GM21786 (cell line): ENCODE measurements around the gene SASS6.
A peak's percentile ranks its signal among the peaks of the same experiment; 100 is the strongest.
"Not testable (repeated sequence)": the region's sequence is repeated elsewhere in the genome, so short reads cannot be mapped to it uniquely, and the experiment has no call there.

Experiments used
- ATAC-seq: cut with Tn5 transposase; IDR thresholded peaks from one replicate; pipeline ENCODE4 v1.9.1; 2021; ENCODE audit not compliant: unreplicated experiment

Gene SASS6

GRCh38 chr1:100050139-100050538, 82.6 kb downstream of the SASS6 start:
- no peak for ATAC-seq

DNA sequence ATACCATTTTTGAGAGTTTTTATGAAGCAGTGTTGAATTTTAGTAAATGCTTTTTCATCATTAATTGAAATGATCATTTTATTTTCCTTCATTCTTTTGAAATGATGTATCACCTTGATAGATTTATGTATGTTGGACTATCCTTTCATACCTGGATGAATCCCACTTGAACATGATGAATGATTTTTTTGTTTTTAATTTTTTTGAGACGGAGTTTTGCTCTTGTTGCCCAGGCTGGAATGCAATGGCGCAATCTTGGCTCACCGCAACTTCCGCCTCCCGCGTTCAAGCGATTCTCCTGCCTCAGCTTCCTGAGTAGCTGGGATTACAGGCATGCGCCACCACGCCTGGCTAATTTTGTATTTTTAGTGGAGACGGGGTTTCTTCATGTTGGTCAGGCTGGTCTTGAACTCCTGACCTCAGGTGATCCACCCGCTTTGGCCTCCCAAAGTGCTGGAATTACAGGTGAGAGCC, 85.5 kb downstream of the SASS6 start:
- ATAC-seq, result not testable (repeated sequence)

- ATAC-seq, result no peak
Observed at GRCh38 chr1:100045206-100045605, 87.5 kb downstream of the SASS6 start.

DNA sequence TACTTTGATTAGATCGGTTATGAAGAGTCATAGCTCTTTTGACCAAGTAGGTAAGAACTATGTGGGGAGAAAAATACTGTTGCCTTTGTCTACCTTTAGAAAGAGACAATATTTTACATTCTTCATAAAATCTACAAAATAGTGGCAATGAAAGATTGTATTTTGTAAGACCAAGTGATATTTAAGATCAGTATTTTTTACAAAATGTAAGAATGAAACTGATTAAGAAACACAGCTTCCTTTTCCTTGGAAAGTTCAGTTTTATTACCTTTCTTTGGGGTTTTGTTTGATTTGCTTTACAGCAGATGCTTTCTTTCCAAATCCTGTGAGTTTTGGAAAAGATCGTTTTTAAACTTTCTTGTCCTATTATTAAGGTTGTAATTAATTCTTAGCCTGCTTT, 93.1 kb downstream of the SASS6 start:
- no peak for ATAC-seq

DNA sequence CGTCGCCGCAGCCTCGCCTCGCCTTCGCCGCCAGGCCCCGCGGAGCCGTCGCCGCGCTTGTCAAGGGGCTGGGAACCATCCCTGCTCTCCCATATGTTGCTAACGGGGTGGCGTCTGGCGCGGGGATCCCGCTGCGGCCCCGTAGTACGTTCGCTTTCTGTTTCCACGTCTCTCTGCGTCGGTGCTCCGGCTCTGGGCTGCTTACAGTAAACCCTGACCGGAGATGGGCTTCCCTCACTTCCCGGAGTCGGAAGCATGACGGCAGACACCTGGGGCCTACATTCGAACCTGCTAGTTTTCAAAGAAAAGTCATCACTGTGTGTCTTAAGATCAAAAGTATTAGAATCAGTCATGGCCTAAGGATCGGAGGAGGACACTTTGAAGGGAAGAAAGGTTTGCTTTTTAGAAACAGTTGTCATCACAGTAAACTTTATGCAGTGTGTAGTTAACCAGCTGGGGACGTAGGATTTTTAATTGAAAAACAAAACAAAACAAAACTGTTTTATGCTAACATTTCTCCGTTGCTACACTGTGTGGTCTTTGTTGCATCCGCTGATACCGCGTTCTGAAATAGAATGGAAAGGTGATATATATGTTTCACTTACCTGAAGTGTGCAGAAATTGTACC, 94.0 kb downstream of the SASS6 start:
- peak; percentile 44 for ATAC-seq

GRCh38 chr1:100037927-100038659, 94.6 kb downstream of the SASS6 start:
- ATAC-seq, result peak; percentile 83

- no peak for ATAC-seq
Observed at GRCh38 chr1:100037656-100037926, 95.1 kb downstream of the SASS6 start.

DNA sequence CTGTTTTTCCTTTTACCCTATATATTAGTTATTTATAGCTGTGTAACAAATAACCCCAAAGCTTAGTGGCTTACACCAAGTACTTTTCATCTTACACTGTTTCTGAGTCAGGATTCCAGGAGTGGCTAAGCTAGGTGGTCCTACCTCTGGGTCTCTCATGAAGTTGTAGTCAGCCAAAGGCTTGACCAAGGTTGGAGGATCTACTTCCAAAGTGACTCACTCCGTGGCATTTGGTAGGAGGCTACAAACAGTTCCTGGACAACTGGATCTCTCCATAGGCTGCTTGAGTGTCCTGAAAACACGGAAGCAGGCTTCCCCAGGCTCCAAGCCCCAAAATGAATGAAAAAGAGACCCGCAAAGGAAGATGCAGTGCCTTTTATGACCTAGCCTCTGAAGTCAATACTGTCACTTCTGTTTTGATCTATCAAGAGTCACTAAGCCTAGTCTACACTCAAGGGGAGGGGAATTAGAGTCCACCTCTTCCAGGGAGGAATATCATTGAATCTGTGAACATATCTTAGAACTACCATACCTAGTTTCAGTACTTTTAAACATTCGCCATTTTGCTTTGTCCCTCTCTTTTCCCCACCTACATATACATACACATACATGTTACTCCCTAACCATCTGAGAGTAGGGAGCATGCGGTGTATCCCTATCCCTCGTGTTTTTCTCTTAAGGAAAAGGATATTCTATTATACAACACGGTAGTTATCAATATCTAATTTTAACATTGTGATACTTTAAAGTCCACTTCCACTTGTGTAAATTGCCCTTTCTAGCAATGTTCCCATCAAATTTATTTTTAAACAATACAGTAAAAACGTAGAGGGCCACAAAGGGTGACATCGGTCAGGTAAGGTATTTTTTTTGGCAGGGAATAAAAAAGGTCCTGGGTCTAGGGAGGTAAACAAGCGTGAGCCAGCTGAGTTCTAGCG, 95.7 kb downstream of the SASS6 start:
- no peak for ATAC-seq

GRCh38 chr1:100035214-100035613, 97.5 kb downstream of the SASS6 start:
- no peak for ATAC-seq

DNA sequence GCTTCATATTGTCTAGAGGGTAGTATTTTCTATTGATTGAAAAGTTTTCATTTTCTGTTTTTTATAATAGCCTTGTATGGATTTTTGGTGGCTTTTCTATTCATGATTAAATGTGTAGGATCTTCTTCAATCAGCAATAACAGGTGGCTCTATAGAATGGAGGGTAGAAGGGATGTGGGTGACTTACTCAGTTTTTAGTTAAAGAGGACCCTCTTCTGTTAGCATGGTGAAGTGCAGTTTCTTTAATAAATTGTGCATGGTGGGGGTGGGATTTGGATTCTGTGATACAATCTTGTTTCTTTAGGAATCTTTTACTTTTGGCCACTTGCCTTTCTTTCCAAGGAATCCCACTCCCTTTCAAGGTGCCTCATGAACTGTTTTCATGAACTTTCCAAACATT, 98.3 kb downstream of the SASS6 start:
- no peak for ATAC-seq
